K562 treated with DMSO at 1 percent for 24 hours (cell line): ENCODE results near the gene CRELD1. TPM values are rescaled to one million over a fixed set of nuclear protein-coding genes. Genes with fewer than 3 reads are reported as not detected.

Source experiments
- total RNA-seq: library from RNA; unstranded; fragments of 300-600 nt; gene quantifications from 2 replicates; pipeline ENCODE4 v1.2.3, GENCODE V29; 2022; ENCODE audit warnings: low read depth; ENCODE audit not compliant: insufficient read depth

Gene CRELD1
- total RNA-seq = 28.5 and 31.8 TPM in 2 replicates

DNA sequence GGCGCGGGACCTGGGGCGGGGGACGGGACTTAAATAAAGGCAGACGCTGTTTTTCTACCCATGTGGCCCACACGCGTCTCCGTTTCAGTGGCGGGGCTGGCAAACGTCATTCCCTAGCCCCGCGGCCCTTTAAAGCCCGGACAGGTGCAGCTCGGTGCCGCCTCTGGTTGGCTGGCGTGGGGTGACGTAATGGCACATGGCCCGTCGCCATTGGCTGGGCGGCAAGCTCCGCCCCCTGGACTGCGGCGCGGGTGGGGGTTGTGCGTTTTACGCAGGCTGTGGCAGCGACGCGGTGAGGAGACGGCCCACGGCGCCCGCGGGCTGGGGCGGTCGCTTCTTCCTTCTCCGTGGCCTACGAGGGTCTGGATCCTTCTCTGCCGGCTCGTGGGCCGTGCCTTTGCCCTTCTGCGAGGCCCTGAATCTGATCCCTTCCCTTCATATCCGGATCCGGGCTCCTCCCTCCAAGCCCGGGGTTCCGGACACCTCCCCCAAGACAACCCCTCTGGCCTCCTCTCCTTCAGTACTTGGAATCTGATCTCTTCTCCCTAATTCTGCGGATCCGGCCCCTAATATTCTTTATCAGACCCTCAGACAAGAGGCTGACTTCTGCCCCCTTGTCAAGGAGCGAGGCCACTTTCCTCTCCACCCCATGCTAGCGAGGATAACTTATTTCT lies at the start of gene CRELD1:
Gene CRELD1 (plus strand): TSS at position 274 of the 674 bp plus-strand sequence. CDS start 605 bp downstream, outside the sequence.

GRCh38 chr3:9890249-9891071 lies 43.2 kb upstream of the CRELD1 start, which contains the start of gene JAGN1:
Gene JAGN1 (plus strand): TSS chr3:9890610. CDS start chr3:9890723, 113 bp downstream.

DNA sequence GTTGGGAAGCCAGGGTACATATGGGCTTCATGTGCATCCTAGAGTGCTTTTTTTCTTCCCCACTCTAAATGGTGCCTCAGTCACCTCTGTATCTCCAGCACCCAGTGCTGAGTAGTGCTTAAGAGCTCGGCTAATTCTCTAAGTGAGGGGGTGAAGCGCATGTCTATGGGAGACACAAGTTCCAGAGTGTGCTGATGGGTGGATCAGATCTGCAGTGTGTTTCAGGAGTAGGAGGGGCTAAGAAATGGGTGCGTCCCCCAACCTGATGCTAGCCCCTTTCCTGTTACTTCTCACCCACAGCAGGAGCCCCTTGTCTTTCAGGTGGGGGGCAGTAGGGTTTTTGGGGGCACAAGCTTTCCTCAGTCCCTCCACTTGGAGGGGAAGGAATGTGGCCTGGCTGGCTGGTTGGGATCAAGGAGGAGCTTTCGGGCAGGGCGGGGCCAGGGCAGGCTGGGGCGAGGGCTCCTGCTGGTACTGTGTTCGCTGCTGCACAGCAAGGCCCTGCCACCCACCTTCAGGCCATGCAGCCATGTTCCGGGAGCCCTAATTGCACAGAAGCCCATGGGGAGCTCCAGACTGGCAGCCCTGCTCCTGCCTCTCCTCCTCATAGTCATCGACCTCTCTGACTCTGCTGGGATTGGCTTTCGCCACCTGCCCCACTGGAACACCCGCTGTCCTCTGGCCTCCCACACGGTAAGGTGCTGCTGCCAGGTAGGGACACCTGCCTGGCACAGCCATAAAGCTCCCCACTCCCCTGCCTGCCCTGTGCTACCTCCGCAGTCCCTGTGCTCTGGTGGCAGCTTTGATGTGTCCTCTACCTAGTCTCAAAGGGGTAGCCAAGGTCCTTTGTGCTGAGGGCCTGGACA lies 31.0 kb upstream of the CRELD1 start, which contains the start of gene IL17RE:
Gene IL17RE (plus strand): TSS at position 477 of the 866 bp plus-strand sequence. CDS start 85 bp downstream, at position 562.

GRCh38 chr3:9916734-9917680 lies 16.6 kb upstream of the CRELD1 start, which contains the start of gene IL17RC:
Gene IL17RC (plus strand): TSS chr3:9917098. CDS start chr3:9917316, 218 bp downstream.

GRCh38 chr3:9951962-9952805 lies 18.6 kb downstream of the CRELD1 start, which contains the start of gene PRRT3:
Gene PRRT3 (minus strand): TSS chr3:9952408. CDS start chr3:9950115, 2,293 bp downstream.

Other genes with a start within 250 kb of the CRELD1 start
- 0.34 and 0.74 TPM in 2 replicates for gene CPNE9, start 230.0 kb upstream of the CRELD1 start, total RNA-seq
- gene BRPF1, start 202.1 kb upstream of the CRELD1 start, total RNA-seq = 28.3 and 30.1 TPM in 2 replicates
- gene OGG1, start 183.9 kb upstream of the CRELD1 start, total RNA-seq = 42.1 and 44.4 TPM in 2 replicates
- 11.5 and 12.9 TPM in 2 replicates for gene CAMK1, start 163.9 kb upstream of the CRELD1 start, total RNA-seq
- gene TADA3, start 141.4 kb upstream of the CRELD1 start, total RNA-seq = 122 and 125 TPM in 2 replicates
- 41.9 and 49.5 TPM in 2 replicates for gene ARPC4, start 140.8 kb upstream of the CRELD1 start, total RNA-seq
- 57.5 and 59.2 TPM in 2 replicates for gene TTLL3, start 123.6 kb upstream of the CRELD1 start, total RNA-seq
- 110 and 113 TPM in 2 replicates for gene RPUSD3, start 89.8 kb upstream of the CRELD1 start, total RNA-seq
- gene CIDEC, start 53.6 kb upstream of the CRELD1 start, total RNA-seq = not detected in 2 replicates
- 63.6 and 67.0 TPM in 2 replicates for gene JAGN1, start 43.2 kb upstream of the CRELD1 start, total RNA-seq
- gene IL17RE, start 31.0 kb upstream of the CRELD1 start, total RNA-seq = 0.30 and 0.50 TPM in 2 replicates
- gene IL17RC, start 16.7 kb upstream of the CRELD1 start, total RNA-seq = 47.0 and 49.0 TPM in 2 replicates
- 3.8 and 4.1 TPM in 2 replicates for gene PRRT3, start 18.6 kb downstream of the CRELD1 start, total RNA-seq
- gene EMC3, start 53.0 kb downstream of the CRELD1 start, total RNA-seq = 46.7 and 52.2 TPM in 2 replicates
- 34.1 and 54.1 TPM in 2 replicates for gene FANCD2, start 92.6 kb downstream of the CRELD1 start, total RNA-seq
- gene FANCD2OS, start 174.4 kb downstream of the CRELD1 start, total RNA-seq = not detected in 2 replicates
- 219 and 222 TPM in 2 replicates for gene BRK1, start 181.8 kb downstream of the CRELD1 start, total RNA-seq
- 89.7 and 91.5 TPM in 2 replicates for gene VHL, start 207.9 kb downstream of the CRELD1 start, total RNA-seq
- gene IRAK2, start 231.1 kb downstream of the CRELD1 start, total RNA-seq = 9.7 and 10.1 TPM in 2 replicates